Neural cell (in vitro differentiated cells): ENCODE data around the gene NMNAT3. TPM values are rescaled to one million over a fixed set of nuclear protein-coding genes. Genes with fewer than 3 reads are reported as not detected.

ENCODE experiments used
- H2AFZ ChIP-seq: fragments of 200-600, 300-800 bp; sonication (generic), shearing (Covaris generic); 2 replicates; pipeline ENCODE4 v1.6.0; 2014; ENCODE audit warnings: low read depth, mild to moderate bottlenecking, antibody characterized with exemption, low read length, moderate library complexity
- H3F3A ChIP-seq: fragments of 200-600 bp; shearing (Covaris generic); 2 replicates; pipeline ENCODE4 v1.6.1; 2016; ENCODE audit warnings: mild to moderate bottlenecking, moderate library complexity, mixed read lengths, antibody characterized with exemption, low read length; ENCODE audit not compliant: insufficient read depth, poor library complexity, severe bottlenecking
- H3K27ac ChIP-seq: fragments of 200-600, 300-800 bp; sonication (generic), shearing (Covaris generic); 2 replicates; pipeline ENCODE4 v1.5.1; 2014; ENCODE audit warnings: mild to moderate bottlenecking, low read length, moderate library complexity
- H3K27me3 ChIP-seq: fragments of 300-800, 200-600 bp; sonication (generic), shearing (Covaris generic); 2 replicates; pipeline ENCODE4 v1.6.0; 2014; ENCODE audit warnings: mild to moderate bottlenecking, low read depth, low read length, moderate library complexity; ENCODE audit not compliant: insufficient read depth
- H3K36me3 ChIP-seq: fragments of 300-800, 200-600 bp; sonication (generic), shearing (Covaris generic); 2 replicates; pipeline ENCODE4 v1.5.1; 2014; ENCODE audit warnings: mild to moderate bottlenecking, antibody characterized with exemption, low read length, moderate library complexity; ENCODE audit not compliant: insufficient read depth
- H3K4me2 ChIP-seq: fragments of 300-800, 200-600 bp; sonication (generic), shearing (Covaris generic); 2 replicates; pipeline ENCODE4 v1.6.0; 2014; ENCODE audit warnings: mild to moderate bottlenecking, low read length
- H3K4me3 ChIP-seq: fragments of 300-800, 200-600 bp; sonication (generic), shearing (Covaris generic); 2 replicates; pipeline ENCODE4 v1.5.1; 2014; ENCODE audit warnings: mild to moderate bottlenecking, low read length, moderate library complexity
- H3K79me2 ChIP-seq: fragments of 200-600 bp; shearing (Covaris generic); replicated peaks from 2 replicates; pipeline ENCODE4 v1.6.0; 2014; ENCODE audit warnings: mild to moderate bottlenecking, low read length, moderate library complexity; ENCODE audit not compliant: insufficient read depth
- H3K9ac ChIP-seq: fragments of 300-800, 200-600 bp; sonication (generic), shearing (Covaris generic); 2 replicates; pipeline ENCODE4 v1.6.1; 2016; ENCODE audit warnings: mild to moderate bottlenecking, low read length, mixed read lengths
- H3K9me2 ChIP-seq: fragments of 200-600 bp; shearing (Covaris generic); 2 replicates; pipeline ENCODE4 v1.6.1; 2016; ENCODE audit warnings: mild to moderate bottlenecking, low read length, mixed read lengths; ENCODE audit not compliant: insufficient read depth
- H3K9me3 ChIP-seq: fragments of 200-600, 300-800 bp; sonication (generic), shearing (Covaris generic); 2 replicates; pipeline ENCODE4 v1.6.1; 2016; ENCODE audit warnings: mild to moderate bottlenecking, mixed run types, low read length, moderate library complexity, mixed read lengths
- H4K20me1 ChIP-seq: fragments of 200-600 bp; shearing (Covaris generic); 2 replicates; pipeline ENCODE4 v1.6.1; 2016; ENCODE audit warnings: mild to moderate bottlenecking, mixed run types; ENCODE audit not compliant: insufficient read depth
- EP300 ChIP-seq: fragments of 450-650 bp; conservative IDR thresholded peaks from 2 replicates; pipeline ENCODE4 v1.6.1; 2014; ENCODE audit warnings: antibody characterized with exemption, mild to moderate bottlenecking, moderate library complexity; ENCODE audit not compliant: poor library complexity, severe bottlenecking
- EZH2 ChIP-seq: fragments of 200-600, 300-800 bp; shearing (Covaris generic), sonication (generic); IDR thresholded peaks from 2 replicates; pipeline ENCODE4 v1.6.1; 2014; ENCODE audit warnings: antibody characterized with exemption, low read length, borderline replicate concordance, mild to moderate bottlenecking; ENCODE audit not compliant: insufficient read depth, poor library complexity, severe bottlenecking
- MXI1 ChIP-seq: fragments of 450-650 bp; conservative IDR thresholded peaks from 2 replicates; pipeline ENCODE4 v1.6.1; 2014; ENCODE audit warnings: antibody characterized with exemption, mild to moderate bottlenecking; ENCODE audit not compliant: poor library complexity, severe bottlenecking
- POLR2AphosphoS5 ChIP-seq: IDR thresholded peaks from 2 replicates; pipeline ENCODE4 v1.6.1; 2012
- RAD21 ChIP-seq: fragments of 450-650 bp; conservative IDR thresholded peaks from 2 replicates; pipeline ENCODE4 v1.6.1; 2014; ENCODE audit warnings: antibody characterized with exemption, mild to moderate bottlenecking, moderate library complexity
- REST ChIP-seq: IDR thresholded peaks from 2 replicates; pipeline ENCODE4 v1.6.1; 2012; ENCODE audit warnings: borderline replicate concordance
- SMC3 ChIP-seq: fragments of 450-650 bp; conservative IDR thresholded peaks from 2 replicates; pipeline ENCODE4 v1.6.1; 2014; ENCODE audit warnings: antibody characterized with exemption, mild to moderate bottlenecking, moderate library complexity; ENCODE audit not compliant: poor library complexity
- TAF1 ChIP-seq: IDR thresholded peaks from 2 replicates; pipeline ENCODE4 v1.6.1; 2012; ENCODE audit warnings: low read depth
- polyA plus RNA-seq: library from polyadenylated mRNA; depleted of rRNA; stranded (reverse); fragments of >200 nt; gene quantifications from 2 replicates; pipeline ENCODE4 v1.2.3, GENCODE V29; 2014
- TF ChIP-seq, protein P1 (sequence below): fragments of 450-650 bp; IDR thresholded peaks from 2 replicates; pipeline ENCODE4 v1.5.1; 2014; ENCODE audit warnings: antibody characterized with exemption, mild to moderate bottlenecking, moderate library complexity; ENCODE audit not compliant: poor library complexity, severe bottlenecking

NMNAT3 gene
- polyA plus RNA-seq, 1 donor from 2014 or later, result 2.3 TPM

DNA sequence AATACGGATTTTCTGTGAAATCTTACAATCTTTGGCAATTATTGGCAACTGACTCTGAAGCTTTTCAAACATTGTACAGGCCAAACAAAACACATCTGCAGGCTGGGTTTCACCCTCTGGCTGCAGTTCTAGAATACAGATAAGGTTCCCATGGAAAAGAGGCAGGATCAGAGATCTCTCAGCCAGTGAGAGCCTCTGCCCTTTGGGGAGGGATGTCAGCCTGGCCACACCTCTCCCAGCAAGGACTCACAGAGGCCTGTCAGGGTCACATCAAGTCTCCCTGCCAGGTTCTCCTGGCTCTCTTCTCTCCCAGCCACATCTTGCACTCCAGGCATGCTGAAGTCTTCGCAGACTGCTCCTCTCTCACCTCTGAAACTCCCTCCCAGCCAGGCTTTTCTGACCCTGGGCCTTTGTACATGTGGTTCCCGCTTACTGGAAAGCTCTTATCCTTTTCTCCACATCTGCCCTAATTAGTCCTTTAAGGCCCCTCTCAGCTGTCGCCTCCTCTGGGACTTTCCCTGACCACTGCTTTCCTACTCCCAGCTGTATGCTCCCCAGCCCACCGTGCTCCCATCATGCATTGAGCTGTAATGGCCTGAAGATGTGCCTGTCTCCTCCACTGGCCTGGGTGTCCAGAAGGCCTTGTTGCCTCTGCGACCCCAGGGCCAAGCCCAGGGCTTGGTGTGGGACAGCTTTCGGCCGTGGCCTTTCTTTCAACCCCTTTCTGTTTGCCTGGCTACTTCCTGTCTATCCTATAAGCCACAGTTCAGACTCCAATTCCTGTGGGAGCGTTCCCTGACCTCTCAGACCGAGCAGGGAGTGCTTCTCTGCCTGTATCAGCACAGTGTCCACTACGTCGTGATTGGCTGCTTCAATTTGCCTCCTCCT lies 142.5 kb downstream of the NMNAT3 start:
- Histone ChIP-seq H3F3A (peaks cover 5% of the 10 kb centered on the region), H3K27me3 (peaks cover 8% of the 10 kb centered on the region), H3K9ac (no peak overlapping the region), H3K27ac (no peak overlapping the region), H3K4me2 (no peak overlapping the region), H3K36me3 (no peaks in the 10 kb centered on the region), H3K79me2 (peaks cover 5% of the 10 kb centered on the region), H3K9me3 (no peaks in the 10 kb centered on the region), H4K20me1 (no peaks in the 10 kb centered on the region), H3K9me2 (no peaks in the 10 kb centered on the region), H3K4me3 (no peak overlapping the region), H2AFZ (no peak overlapping the region)
- TF ChIP-seq, protein P1, sequence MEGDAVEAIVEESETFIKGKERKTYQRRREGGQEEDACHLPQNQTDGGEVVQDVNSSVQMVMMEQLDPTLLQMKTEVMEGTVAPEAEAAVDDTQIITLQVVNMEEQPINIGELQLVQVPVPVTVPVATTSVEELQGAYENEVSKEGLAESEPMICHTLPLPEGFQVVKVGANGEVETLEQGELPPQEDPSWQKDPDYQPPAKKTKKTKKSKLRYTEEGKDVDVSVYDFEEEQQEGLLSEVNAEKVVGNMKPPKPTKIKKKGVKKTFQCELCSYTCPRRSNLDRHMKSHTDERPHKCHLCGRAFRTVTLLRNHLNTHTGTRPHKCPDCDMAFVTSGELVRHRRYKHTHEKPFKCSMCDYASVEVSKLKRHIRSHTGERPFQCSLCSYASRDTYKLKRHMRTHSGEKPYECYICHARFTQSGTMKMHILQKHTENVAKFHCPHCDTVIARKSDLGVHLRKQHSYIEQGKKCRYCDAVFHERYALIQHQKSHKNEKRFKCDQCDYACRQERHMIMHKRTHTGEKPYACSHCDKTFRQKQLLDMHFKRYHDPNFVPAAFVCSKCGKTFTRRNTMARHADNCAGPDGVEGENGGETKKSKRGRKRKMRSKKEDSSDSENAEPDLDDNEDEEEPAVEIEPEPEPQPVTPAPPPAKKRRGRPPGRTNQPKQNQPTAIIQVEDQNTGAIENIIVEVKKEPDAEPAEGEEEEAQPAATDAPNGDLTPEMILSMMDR, result no peak
- TF ChIP-seq POLR2AphosphoS5 (no peak), SMC3 (no peak), TAF1 (no peak), REST (no peak), EP300 (no peak), MXI1 (no peak), RAD21 (no peak), EZH2 (no peak)

DNA sequence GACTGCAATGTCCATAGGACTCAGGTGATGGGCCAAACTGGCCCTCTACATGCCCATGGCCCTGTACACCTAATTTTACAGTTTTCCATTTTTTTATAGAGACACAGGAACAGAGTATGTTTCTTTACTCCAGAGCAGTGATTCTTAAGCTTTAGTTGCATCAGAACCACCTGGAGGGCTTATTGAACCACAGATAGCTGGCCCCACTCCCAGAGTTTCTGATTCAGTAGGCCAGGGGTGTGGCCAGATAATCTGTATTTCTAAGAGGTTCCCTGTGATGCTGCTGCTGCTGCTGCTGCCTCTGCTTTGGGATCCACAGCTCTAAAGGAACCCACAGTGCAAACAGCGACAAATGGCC lies 143.3 kb downstream of the NMNAT3 start:
- Histone ChIP-seq H3K4me2 (no peak overlapping the region), H3F3A (peaks cover 5% of the 10 kb centered on the region), H3K9me2 (no peaks in the 10 kb centered on the region), H4K20me1 (no peaks in the 10 kb centered on the region), H3K79me2 (peaks cover 1% of the 10 kb centered on the region), H3K9ac (no peak overlapping the region), H3K36me3 (no peaks in the 10 kb centered on the region), H2AFZ (no peak overlapping the region), H3K27me3 (peaks cover 4% of the 10 kb centered on the region), H3K4me3 (no peak overlapping the region), H3K27ac (no peak overlapping the region), H3K9me3 (no peaks in the 10 kb centered on the region)
- TF ChIP-seq TAF1 (no peak), RAD21 (no peak), SMC3 (no peak), MXI1 (no peak), REST (no peak), EZH2 (no peak), EP300 (no peak), POLR2AphosphoS5 (no peak)
- TF ChIP-seq, protein P1, result no peak
